CD4-positive, alpha-beta T cell (primary cell): ENCODE measurements around the gene BICC1. TPM values are rescaled to one million over a fixed set of nuclear protein-coding genes. Genes with fewer than 3 reads are reported as not detected.

Experiments
- ATAC-seq: fragments of 200-7000 bp; cut with Tn5 transposase; one replicate; pipeline ENCODE4 v1.10.0; 2022; ENCODE audit warnings: mild to moderate bottlenecking; ENCODE audit not compliant: poor library complexity
- CTCF ChIA-PET: fragments of 350-600 bp; sonication (Branson Sonifier 250); formaldehyde crosslinking; loops from one replicate; lab custom pipeline; 2021; ENCODE audit warnings: antibody characterized with exemption, inconsistent platforms; lab: Charles Lee
- POLR2A ChIA-PET: fragments of 350-600 bp; sonication (Branson Sonifier 250); formaldehyde crosslinking; loops from one replicate; lab custom pipeline; 2021; ENCODE audit warnings: antibody characterized with exemption, inconsistent platforms; lab: Charles Lee
- DNase-seq, 14 experiments: peaks; one replicate each; pipeline ENCODE4 v3.0.0-alpha.2; 2013 to 2020; ENCODE audit warnings: mixed read lengths in 2 of 14
- H3K27ac ChIP-seq, 2 donors: one replicate each; pipeline versions ENCODE4 v1.5.1 to v1.7.0; 2013; ENCODE audit warnings: low read length in 2 of 2, low read depth in 1 of 2, mild to moderate bottlenecking in 1 of 2
- H3K27me3 ChIP-seq, 2 experiments: 1 replicate in 1 of 2; 2 replicates in 1 of 2; pipeline versions ENCODE4 v1.6.1 to v1.7.0; 2013; ENCODE audit warnings: low read length in 2 of 2, control low read depth in 1 of 2, mild to moderate bottlenecking in 1 of 2, moderate library complexity in 1 of 2; ENCODE audit not compliant: insufficient read depth in 2 of 2, control insufficient read depth in 1 of 2
- H3K36me3 ChIP-seq: one replicate; pipeline ENCODE4 v1.6.1; 2013; ENCODE audit warnings: low read length, control low read depth; ENCODE audit not compliant: insufficient read depth
- H3K4me1 ChIP-seq: one replicate; pipeline ENCODE4 v1.6.1; 2013; ENCODE audit warnings: low read length, control low read depth; ENCODE audit not compliant: insufficient read depth
- H3K4me3 ChIP-seq: one replicate; pipeline ENCODE4 v1.5.1; 2013; ENCODE audit warnings: mild to moderate bottlenecking, low read length, moderate library complexity
- H3K9me3 ChIP-seq, 2 experiments: 1 replicate in 1 of 2; 2 replicates in 1 of 2; pipeline versions ENCODE4 v1.6.1 to v1.7.0; 2013; ENCODE audit warnings: low read length in 2 of 2, mild to moderate bottlenecking in 2 of 2, control low read depth in 1 of 2, moderate library complexity in 1 of 2; ENCODE audit not compliant: control insufficient read depth in 1 of 2, insufficient read depth in 1 of 2
- H3K27ac Mint-ChIP-seq: one replicate; pipeline ENCODE4 v1.8.0; 2020; ENCODE audit warnings: mixed read lengths
- H3K27me3 Mint-ChIP-seq: one replicate; pipeline ENCODE4 v1.8.0; 2021; ENCODE audit warnings: mixed read lengths
- H3K36me3 Mint-ChIP-seq: one replicate; pipeline ENCODE4 v1.8.0; 2021; ENCODE audit warnings: low read depth, mixed read lengths
- H3K4me1 Mint-ChIP-seq: one replicate; pipeline ENCODE4 v1.8.0; 2021; ENCODE audit warnings: low read depth, mixed read lengths
- H3K4me3 Mint-ChIP-seq: one replicate; pipeline ENCODE4 v1.8.0; 2020; ENCODE audit warnings: mild to moderate bottlenecking, mixed read lengths
- H3K9me3 Mint-ChIP-seq: one replicate; pipeline ENCODE4 v1.8.0; 2020; ENCODE audit warnings: mixed read lengths
- intact Hi-C, 2 experiments: fragments of 100-400 bp; cut with DNase I in 1 of 2; cut with micrococcal nuclease in 1 of 2; formaldehyde crosslinking; loops; one replicate each; pipeline versions ENCODE4 v1.15.1 to v1.9.0; 2023 to 2025; cut with DNase I, micrococcal nuclease
- total RNA-seq, 174 experiments: library from RNA in 2 of 174; stranded (reverse) in 2 of 174; gene quantifications; one replicate each; pipeline ENCODE4 v1.2.3 and lab custom pipeline; 2021 to 2026
- TF ChIP-seq, protein P1 (sequence below): fragments of 200-600 bp; IDR thresholded peaks from one replicate; pipeline ENCODE4 v1.8.0; 2022; ENCODE audit warnings: antibody characterized with exemption, mild to moderate bottlenecking

The BICC1 gene
- total RNA-seq, 2 experiments from 2014 or later: not detected

DNA sequence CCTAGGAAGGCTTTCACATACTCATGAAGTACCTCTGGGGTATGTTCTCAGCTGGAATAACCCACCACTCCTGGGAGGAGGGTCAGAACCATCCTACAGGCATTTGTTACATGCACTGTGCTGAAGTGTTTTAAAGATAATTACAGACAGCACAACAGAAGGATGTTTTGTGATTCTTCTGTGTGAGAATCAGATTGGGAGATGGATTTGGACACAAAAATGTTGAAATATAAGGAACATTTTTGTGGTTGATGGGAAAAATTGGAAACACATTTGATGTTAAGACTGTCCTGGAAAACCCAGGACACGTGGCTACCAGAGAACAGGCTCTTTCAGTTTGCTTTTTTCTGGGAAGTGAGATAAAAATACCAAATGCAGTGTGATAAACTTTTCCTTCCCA, 61.4 kb downstream of the BICC1 start:
- Mint-ChIP-seq H3K36me3 (no peaks in the 10 kb centered on the region), H3K27ac (no peak overlapping the region), H3K27me3 (peaks cover 4% of the 10 kb centered on the region), H3K4me1 (no peaks in the 10 kb centered on the region), H3K9me3 (no peaks in the 10 kb centered on the region), H3K4me3 (no peak overlapping the region)
- DNase-seq (no peak), ATAC-seq (no peak)
- Histone ChIP-seq H3K9me3 (no peaks in the 10 kb centered on the region), H3K27me3 (no peaks in the 10 kb centered on the region), H3K4me1 (no peaks in the 10 kb centered on the region), H3K36me3 (no peaks in the 10 kb centered on the region), H3K4me3 (no peak overlapping the region), H3K27ac (no peak overlapping the region)
- intact Hi-C loops: no loop called here
- CTCF ChIA-PET: no interaction called here
- TF ChIP-seq, protein P1, sequence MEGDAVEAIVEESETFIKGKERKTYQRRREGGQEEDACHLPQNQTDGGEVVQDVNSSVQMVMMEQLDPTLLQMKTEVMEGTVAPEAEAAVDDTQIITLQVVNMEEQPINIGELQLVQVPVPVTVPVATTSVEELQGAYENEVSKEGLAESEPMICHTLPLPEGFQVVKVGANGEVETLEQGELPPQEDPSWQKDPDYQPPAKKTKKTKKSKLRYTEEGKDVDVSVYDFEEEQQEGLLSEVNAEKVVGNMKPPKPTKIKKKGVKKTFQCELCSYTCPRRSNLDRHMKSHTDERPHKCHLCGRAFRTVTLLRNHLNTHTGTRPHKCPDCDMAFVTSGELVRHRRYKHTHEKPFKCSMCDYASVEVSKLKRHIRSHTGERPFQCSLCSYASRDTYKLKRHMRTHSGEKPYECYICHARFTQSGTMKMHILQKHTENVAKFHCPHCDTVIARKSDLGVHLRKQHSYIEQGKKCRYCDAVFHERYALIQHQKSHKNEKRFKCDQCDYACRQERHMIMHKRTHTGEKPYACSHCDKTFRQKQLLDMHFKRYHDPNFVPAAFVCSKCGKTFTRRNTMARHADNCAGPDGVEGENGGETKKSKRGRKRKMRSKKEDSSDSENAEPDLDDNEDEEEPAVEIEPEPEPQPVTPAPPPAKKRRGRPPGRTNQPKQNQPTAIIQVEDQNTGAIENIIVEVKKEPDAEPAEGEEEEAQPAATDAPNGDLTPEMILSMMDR: no peak
- POLR2A ChIA-PET: no interaction called here

DNA sequence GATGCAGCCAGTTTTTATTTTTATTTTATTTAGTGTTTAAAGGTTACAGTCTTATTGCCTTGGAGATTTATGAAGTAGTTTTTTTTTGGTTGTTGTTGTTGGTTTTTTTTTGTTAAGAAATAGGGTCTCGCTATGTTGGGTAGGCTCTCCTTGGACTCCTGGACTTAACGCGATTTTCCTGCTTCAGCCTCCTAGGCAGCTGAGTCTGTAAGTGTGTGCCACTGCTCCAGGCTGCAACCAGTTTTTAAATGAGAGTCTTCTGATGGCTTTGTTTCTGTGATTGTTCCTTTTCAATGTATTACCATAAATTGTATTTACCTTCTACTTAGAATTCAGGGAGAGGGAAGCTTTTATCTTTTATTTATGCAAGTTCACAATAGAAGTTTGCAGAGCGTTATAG, 62.8 kb downstream of the BICC1 start:
- POLR2A ChIA-PET: no interaction called here
- ATAC-seq (no peak), DNase-seq (no peak)
- no peaks in the 10 kb centered on the region for H3K9me3 Mint-ChIP-seq
- no peak overlapping the region for H3K4me3 Mint-ChIP-seq
- H3K27ac ChIP-seq: no peak overlapping the region
- H3K4me3 ChIP-seq: no peak overlapping the region
- H3K4me1 ChIP-seq: no peaks in the 10 kb centered on the region
- H3K27me3 ChIP-seq: no peaks in the 10 kb centered on the region
- intact Hi-C loops: no loop called here
- CTCF ChIA-PET: no interaction called here
- TF ChIP-seq, protein P1: no peak
- H3K27me3 Mint-ChIP-seq: peaks cover 4% of the 10 kb centered on the region
- no peaks in the 10 kb centered on the region for H3K4me1 Mint-ChIP-seq
- no peaks in the 10 kb centered on the region for H3K36me3 ChIP-seq
- H3K27ac Mint-ChIP-seq: no peak overlapping the region
- no peaks in the 10 kb centered on the region for H3K36me3 Mint-ChIP-seq
- H3K9me3 ChIP-seq: no peaks in the 10 kb centered on the region

DNA sequence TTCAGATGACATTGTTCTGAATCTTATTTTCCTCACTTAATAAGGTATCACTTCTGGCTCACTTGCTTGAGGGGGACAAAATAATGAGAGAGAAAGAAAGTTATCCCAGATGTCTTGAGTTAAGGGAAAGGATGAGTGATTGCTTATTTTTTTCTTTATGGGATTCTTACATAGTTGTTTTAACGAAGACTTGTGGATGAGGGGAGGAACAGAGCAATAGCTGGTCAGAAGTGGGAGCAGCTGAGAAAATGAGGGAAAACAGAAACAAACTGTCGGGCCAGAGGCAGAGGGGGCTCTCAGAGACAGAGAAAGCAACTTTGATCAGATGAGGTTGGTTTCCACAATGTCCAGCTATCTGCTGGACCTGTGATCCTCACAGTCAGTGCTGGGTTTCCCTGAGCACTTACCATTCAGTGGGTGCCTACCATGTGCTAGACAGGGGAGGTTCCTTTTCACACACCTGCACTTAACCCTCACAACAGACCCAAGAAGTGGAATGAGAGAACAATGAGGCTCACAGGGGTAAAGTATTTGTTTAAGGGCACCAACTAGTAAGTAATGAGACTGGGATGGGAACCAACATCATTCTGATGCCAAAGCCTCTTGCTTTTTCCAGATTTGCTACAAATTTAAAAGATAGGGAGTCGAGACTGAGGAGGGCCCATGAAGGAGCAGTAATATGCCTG, 64.2 kb downstream of the BICC1 start:
- H3K36me3 ChIP-seq: no peaks in the 10 kb centered on the region
- TF ChIP-seq, protein P1: no peak
- no peaks in the 10 kb centered on the region for H3K27me3 ChIP-seq
- Mint-ChIP-seq H3K27ac (no peak overlapping the region), H3K27me3 (peaks cover 4% of the 10 kb centered on the region), H3K4me3 (no peak overlapping the region), H3K4me1 (no peaks in the 10 kb centered on the region), H3K36me3 (no peaks in the 10 kb centered on the region), H3K9me3 (no peaks in the 10 kb centered on the region)
- DNase-seq: no peak
- ATAC-seq: no peak
- intact Hi-C loops: no loop called here
- no peak overlapping the region for H3K27ac ChIP-seq
- no peaks in the 10 kb centered on the region for H3K4me1 ChIP-seq
- ChIA-PET POLR2A (no interaction called here), CTCF (no interaction called here)
- H3K9me3 ChIP-seq: no peaks in the 10 kb centered on the region
- no peak overlapping the region for H3K4me3 ChIP-seq
